Right atrium auricular region (tissue), 2 donors: Measurements from ENCODE around the gene IL1RN. TPM values are rescaled to one million over a fixed set of nuclear protein-coding genes. Genes with fewer than 3 reads are reported as not detected.

Experiments
- DNase-seq: peaks from one replicate; pipeline ENCODE4 v3.0.0-alpha.2; 2019; ENCODE audit warnings: low spot score
- H3K27ac ChIP-seq, 2 donors: fragments of 200-600 bp; sonication (generic); 1 replicate in 1 of 2; 2 replicates in 1 of 2; pipeline ENCODE4 v1.5.1; 2016 to 2019
- H3K27me3 ChIP-seq, 2 donors: fragments of 200-600 bp; sonication (generic); one replicate each; pipeline versions ENCODE4 v1.5.1 to v1.6.0; 2017 to 2019
- H3K36me3 ChIP-seq: fragments of 200-600 bp; sonication (generic); one replicate; pipeline ENCODE4 v1.5.1; 2016
- H3K4me1 ChIP-seq, 2 donors: fragments of 200-600 bp; sonication (generic); one replicate each; pipeline versions ENCODE4 v1.5.1 to v1.6.0; 2017 to 2019
- H3K4me3 ChIP-seq, 2 donors: fragments of 200-600 bp; sonication (generic); 1 replicate in 1 of 2; 2 replicates in 1 of 2; pipeline ENCODE4 v1.5.1; 2017 to 2019; ENCODE audit warnings: mild to moderate bottlenecking in 1 of 2, moderate library complexity in 1 of 2
- H3K9me3 ChIP-seq, 2 donors: fragments of 200-600 bp; sonication (generic); one replicate each; pipeline ENCODE4 v1.5.1; 2019
- total RNA-seq, 2 donors: library from RNA; depleted of rRNA; stranded (reverse); fragments of >200 nt; gene quantifications; one replicate each; pipeline ENCODE4 v1.1.0, GENCODE V29; 2016
- TF ChIP-seq, protein P1 (sequence below), 2 donors: fragments of 200-600 bp; sonication (generic); IDR thresholded peaks; one replicate each; pipeline ENCODE4 v1.5.1; 2019; ENCODE audit warnings: antibody characterized with exemption in 2 of 2

IL1RN gene
- total RNA-seq, 2 donors from 2014 or later, result 0.41 to 1.3 TPM

DNA sequence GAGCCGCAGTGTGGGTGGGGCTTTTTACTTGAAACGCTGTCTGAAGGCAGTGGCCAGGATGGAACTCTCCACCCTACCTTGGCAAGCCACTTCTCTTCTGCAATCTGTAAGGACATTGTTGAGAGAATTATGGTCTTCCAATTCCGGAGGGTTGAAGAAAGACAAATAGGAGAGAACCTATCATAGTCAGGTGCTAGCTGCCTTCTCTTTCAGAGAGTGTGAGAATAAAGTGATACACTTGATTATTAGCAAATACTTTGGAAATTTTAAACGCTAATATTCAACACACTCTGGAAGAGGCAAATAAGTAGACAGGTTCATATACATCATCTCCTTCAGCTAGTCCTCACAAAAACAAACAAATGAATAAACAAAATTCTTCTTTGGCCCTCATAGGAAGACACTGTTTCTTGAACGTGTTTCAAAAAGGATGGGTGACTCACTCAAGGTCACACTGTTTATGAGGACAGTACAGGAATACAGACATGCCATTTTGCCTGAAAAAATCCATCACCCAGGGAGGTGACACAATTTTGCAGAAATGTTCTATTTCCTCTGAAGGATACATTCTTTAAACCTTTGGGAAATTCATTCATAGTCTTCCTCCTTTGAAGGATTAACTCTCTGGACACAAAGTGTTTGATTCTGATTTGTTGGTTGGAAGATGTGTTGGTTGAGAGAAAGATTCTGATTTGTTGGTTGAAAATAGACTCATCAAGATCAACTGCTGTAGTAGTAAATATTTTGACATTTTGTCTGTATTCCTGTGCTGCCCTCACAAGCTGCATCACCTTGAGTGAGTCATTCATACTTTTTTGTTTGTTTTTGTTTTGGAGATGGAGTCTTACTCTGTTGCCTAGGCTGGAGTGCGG, 2.2 kb upstream of the IL1RN start:
- Histone ChIP-seq H3K27me3 (no peaks in the 10 kb centered on the region), H3K4me1 (peaks cover 0 to 10% of the 10 kb centered on the region in 2 donors), H3K36me3 (no peaks in the 10 kb centered on the region), H3K4me3 (no peak overlapping the region), H3K27ac (no peak overlapping the region), H3K9me3 (no peaks in the 10 kb centered on the region)
- TF ChIP-seq, protein P1, sequence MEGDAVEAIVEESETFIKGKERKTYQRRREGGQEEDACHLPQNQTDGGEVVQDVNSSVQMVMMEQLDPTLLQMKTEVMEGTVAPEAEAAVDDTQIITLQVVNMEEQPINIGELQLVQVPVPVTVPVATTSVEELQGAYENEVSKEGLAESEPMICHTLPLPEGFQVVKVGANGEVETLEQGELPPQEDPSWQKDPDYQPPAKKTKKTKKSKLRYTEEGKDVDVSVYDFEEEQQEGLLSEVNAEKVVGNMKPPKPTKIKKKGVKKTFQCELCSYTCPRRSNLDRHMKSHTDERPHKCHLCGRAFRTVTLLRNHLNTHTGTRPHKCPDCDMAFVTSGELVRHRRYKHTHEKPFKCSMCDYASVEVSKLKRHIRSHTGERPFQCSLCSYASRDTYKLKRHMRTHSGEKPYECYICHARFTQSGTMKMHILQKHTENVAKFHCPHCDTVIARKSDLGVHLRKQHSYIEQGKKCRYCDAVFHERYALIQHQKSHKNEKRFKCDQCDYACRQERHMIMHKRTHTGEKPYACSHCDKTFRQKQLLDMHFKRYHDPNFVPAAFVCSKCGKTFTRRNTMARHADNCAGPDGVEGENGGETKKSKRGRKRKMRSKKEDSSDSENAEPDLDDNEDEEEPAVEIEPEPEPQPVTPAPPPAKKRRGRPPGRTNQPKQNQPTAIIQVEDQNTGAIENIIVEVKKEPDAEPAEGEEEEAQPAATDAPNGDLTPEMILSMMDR (IDR thresholded peaks at IDR 0.05), result no peak
- no peak for DNase-seq

DNA sequence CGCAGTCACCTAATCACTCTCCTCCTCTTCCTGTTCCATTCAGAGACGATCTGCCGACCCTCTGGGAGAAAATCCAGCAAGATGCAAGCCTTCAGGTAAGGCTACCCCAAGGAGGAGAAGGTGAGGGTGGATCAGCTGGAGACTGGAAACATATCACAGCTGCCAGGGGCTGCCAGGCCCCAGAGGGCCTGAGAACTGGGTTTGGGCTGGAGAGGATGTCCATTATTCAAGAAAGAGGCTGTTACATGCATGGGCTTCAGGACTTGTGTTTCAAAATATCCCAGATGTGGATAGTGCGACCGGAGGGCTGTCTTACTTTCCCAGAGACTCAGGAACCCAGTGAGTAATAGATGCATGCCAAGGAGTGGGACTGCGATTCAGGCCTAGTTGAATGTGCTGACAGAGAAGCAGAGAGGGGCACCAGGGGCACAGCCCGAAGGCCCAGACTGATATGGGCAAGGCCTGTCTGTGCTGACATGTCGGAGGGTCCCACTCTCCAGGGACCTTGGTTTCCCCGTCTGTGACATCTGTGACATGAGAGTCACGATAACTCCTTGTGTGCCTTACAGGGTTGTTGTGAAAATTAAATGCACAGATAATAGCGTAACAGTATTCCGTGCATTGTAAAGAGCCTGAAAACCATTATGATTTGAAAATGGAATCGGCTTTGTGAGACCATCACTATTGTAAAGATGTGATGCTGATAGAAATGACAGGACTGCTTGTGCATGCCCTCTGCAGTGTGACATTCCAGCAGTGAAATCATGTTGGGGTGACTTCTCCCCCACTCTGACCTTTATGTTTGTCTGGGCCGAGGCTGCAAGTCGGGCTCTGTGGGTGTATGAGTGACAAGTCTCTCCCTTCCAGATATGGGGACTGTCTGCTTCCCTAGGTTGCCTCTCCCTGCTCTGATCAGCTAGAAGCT, 510 bp downstream of the IL1RN start:
- Histone ChIP-seq H3K27me3 (no peaks in the 10 kb centered on the region), H3K4me1 (peaks cover 0 to 10% of the 10 kb centered on the region in 2 donors), H3K9me3 (no peaks in the 10 kb centered on the region), H3K27ac (no peak overlapping the region), H3K36me3 (no peaks in the 10 kb centered on the region), H3K4me3 (no peak overlapping the region)
- peak; percentile 52 for DNase-seq
- TF ChIP-seq, protein P1 (IDR thresholded peaks at IDR 0.05), result no peak

DNA sequence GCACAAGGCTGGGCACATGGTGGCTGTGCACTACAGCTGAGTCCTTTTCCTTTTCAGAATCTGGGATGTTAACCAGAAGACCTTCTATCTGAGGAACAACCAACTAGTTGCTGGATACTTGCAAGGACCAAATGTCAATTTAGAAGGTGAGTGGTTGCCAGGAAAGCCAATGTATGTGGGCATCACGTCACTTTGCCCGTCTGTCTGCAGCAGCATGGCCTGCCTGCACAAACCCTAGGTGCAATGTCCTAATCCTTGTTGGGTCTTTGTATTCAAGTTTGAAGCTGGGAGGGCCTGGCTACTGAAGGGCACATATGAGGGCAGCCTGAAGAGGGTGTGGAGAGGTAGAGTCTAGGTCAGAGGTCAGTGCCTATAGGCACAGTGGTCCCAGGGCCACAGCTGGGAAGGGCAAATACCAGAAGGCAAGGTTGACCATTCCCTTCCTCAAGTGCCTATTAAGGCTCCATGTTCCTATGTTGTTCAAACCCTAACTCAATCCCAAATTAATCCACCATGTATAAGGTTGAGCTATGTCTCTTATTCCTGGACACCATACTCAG, 2.2 kb downstream of the IL1RN start:
- peaks cover 0 to 5% of the 10 kb centered on the region in 2 donors for H3K4me1 ChIP-seq
- H3K27ac ChIP-seq, result no peak overlapping the region
- TF ChIP-seq, protein P1 (IDR thresholded peaks at IDR 0.05), result no peak
- H3K4me3 ChIP-seq, result no peak overlapping the region
- H3K9me3 ChIP-seq, result no peaks in the 10 kb centered on the region
- DNase-seq, result peak; percentile 5
- H3K36me3 ChIP-seq, result no peaks in the 10 kb centered on the region
- H3K27me3 ChIP-seq, result no peaks in the 10 kb centered on the region

DNA sequence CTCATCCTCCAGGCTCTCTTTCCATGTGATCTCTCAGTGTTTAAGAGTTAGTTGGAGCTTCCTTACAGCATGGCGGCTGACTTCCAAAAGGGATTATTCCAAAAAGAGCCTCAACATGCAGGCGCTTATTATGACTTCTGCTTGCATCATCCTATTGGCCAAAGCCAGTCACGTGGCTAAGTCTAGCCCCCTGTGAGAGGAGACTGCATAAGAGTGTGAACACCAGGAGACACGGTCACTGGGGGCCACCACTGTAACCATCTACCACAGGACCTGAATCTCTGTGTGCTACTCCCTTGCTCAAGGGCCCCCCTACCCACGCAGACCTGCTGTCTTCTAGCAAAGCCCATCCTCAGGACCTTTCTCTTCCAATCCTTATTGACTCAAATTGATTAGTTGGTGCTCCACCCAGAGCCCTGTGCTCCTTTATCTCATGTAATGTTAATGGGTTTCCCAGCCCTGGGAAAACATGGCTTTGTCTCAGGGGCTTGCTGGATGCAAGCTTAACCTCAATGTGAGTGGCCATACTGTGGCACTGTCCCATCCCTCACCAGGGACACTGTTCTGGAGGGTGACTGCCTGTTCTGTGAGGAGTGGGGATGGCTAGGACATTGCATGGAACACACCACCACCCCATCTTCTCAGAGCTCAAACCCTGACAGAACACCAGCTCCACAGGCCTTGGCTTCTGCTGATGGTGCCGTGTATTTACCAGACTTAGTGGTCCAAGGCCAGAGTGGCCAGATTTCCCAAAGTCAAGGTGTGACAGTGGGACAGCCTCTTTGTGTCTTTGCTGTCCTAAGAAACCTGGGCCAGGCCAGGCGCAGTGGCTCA, 4.2 kb downstream of the IL1RN start:
- Histone ChIP-seq H3K27me3 (no peaks in the 10 kb centered on the region), H3K36me3 (no peaks in the 10 kb centered on the region), H3K4me1 (no peaks in the 10 kb centered on the region), H3K27ac (no peak overlapping the region), H3K4me3 (no peak overlapping the region), H3K9me3 (no peaks in the 10 kb centered on the region)
- DNase-seq, result peak; percentile 47
- TF ChIP-seq, protein P1 (IDR thresholded peaks at IDR 0.05), result no peak

DNA sequence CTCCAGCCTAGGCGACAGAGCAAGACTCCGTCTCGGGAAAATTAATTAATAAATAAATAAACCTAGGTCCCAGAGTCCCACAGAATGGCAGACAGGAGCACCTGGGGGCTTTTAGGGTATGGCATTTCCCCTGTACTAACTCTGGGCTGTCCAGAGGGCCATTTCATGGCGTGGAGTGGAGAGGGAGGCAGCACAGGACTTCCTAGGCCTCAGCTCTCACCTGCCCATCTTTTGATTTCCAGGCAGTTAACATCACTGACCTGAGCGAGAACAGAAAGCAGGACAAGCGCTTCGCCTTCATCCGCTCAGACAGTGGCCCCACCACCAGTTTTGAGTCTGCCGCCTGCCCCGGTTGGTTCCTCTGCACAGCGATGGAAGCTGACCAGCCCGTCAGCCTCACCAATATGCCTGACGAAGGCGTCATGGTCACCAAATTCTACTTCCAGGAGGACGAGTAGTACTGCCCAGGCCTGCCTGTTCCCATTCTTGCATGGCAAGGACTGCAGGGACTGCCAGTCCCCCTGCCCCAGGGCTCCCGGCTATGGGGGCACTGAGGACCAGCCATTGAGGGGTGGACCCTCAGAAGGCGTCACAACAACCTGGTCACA, 5.1 kb downstream of the IL1RN start:
- no peaks in the 10 kb centered on the region for H3K27me3 ChIP-seq
- no peaks in the 10 kb centered on the region for H3K4me1 ChIP-seq
- TF ChIP-seq, protein P1 (IDR thresholded peaks at IDR 0.05), result no peak
- no peaks in the 10 kb centered on the region for H3K9me3 ChIP-seq
- no peak overlapping the region for H3K4me3 ChIP-seq
- no peak overlapping the region for H3K27ac ChIP-seq
- DNase-seq, result peak; percentile 48
- H3K36me3 ChIP-seq, result no peaks in the 10 kb centered on the region
